HG02885 (cell line): ENCODE data around the gene ZNF689.
A peak's percentile ranks its signal among the peaks of the same experiment; 100 is the strongest.
"Not testable (repeated sequence)": the region's sequence is repeated elsewhere in the genome, so short reads cannot be mapped to it uniquely, and the experiment has no call there.

ENCODE experiments used
- ATAC-seq: cut with Tn5 transposase; IDR thresholded peaks from one replicate; pipeline ENCODE4 v1.9.1; 2021; ENCODE audit warnings: mild to moderate bottlenecking; ENCODE audit not compliant: unreplicated experiment, poor library complexity

Gene ZNF689

DNA sequence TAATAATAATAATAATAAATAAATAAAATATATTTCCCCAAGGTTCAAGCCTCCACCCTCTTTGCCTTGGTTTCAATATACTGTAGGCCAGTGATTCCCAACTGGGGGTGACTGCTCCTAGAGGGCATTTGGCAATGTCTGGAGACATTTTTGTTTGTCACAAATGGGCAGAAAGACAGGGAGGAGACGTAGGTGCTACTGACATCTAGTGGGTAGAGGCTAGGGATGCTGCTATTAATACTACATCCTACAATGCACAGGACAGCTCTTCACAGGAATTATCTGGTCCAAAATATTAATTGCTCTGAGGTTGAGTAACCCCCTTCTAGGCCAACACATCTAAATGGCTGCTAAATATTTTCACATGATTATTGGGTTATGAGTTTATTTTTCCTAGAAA, 27.8 kb upstream of the ZNF689 start:
- no peak for ATAC-seq

GRCh38 chr16:30637139-30637538, 26.9 kb upstream of the ZNF689 start:
- ATAC-seq = not testable (repeated sequence)

GRCh38 chr16:30636599-30636998, 26.4 kb upstream of the ZNF689 start:
- ATAC-seq = no peak

GRCh38 chr16:30633526-30633925, 23.3 kb upstream of the ZNF689 start:
- no peak for ATAC-seq

GRCh38 chr16:30632454-30632853, 22.3 kb upstream of the ZNF689 start:
- ATAC-seq = not testable (repeated sequence)

DNA sequence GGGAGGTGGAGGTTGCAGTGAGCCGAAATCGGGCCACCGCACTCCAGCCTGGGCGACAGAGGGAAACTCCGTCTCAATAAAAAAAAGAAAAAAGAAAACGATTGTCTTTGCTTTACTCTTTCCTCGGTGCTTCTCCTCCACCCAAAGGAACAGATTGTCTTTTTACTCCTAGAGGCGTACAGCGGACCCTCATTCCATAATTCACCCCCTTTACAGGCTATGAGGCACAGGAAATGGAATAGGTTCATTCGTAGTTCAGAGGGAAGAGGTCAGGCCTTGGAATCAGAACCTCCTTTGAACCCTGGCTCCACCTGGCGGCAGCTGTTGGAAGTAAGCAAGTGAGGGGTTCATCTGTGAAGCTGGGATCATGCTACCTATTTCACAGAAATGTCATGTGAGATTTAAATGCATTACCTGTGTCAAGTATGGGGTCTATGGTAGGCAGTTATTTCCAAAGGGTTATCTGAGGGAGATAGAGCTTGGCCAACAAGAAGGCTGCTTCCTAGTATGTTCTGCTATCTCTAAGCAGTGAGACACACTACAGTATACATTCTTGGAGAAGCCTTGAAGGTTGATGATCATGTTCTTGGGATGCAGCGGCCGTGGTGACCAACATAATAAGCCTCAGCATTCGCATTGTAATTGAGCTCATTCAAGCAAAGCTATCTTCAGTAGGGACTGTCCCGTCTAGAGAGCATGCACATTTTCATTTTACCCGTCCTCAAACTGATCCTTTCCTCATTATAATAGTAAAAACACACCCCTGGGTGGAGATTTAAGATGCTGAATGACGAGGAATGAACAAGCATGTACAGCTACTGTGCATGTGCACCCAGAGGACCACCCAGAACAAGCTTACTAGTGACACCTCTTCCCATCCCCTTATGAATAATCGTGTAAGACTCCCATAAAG, 18.7 kb upstream of the ZNF689 start:
- peak; percentile 59 for ATAC-seq

- no peak for ATAC-seq
These were observed 16.0 kb upstream of the ZNF689 start for GRCh38 chr16:30626236-30626635.

DNA sequence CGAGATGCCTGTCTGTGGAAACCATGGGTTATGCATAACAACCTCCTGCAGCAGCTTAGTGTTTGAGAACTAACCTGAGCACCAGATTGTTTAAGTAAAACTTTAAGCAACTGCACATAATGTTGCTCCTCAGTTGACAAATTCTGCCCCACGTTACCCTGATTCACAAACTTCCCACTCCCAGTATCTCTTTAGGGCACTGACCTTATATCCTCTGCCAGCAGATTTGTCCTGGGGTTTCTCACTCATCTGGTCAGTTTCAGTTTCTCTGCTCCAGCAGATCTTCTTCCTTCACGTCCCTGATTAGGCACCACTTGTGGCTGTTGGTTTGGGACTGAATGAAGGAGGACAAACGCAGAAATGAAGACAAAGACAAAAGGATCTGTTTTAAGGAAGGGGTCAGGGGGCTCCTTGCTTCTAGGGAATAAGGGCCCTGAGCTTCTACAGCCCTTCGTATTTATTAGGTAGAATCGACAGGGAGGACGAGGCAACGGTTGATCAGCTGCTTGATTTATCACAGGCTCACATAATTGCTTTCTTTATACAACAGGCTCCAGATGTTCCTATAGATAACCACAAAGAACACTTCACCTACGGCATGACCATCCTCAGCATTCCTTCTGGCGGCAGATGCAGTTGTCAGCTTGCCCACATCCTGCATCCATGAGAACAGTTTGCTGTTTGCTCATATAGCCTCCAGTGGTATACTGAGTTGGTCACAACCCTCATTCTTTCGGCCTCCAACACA, 13.5 kb upstream of the ZNF689 start:
- ATAC-seq = no peak

- ATAC-seq = no peak
These were observed 12.4 kb upstream of the ZNF689 start for GRCh38 chr16:30622455-30623032.

DNA sequence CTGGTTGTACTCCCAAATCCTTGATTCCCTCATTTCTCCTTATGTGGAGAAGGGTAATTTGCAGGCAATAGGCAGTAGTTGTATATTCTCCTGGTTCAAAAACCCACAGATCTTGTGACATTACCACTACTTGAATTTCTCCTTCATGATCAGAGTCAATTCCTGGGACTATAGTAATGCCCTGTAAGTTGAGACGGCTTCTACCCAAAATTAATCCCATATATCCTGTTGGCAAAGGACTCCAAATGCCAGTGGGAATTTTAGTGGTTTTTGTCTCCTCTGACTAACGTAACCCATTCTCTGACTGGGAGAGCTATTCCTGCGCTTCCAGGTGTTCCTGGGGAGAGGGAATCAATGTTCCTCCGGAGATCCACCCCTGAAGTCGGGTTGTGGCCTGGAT, 11.6 kb upstream of the ZNF689 start:
- no peak for ATAC-seq

DNA sequence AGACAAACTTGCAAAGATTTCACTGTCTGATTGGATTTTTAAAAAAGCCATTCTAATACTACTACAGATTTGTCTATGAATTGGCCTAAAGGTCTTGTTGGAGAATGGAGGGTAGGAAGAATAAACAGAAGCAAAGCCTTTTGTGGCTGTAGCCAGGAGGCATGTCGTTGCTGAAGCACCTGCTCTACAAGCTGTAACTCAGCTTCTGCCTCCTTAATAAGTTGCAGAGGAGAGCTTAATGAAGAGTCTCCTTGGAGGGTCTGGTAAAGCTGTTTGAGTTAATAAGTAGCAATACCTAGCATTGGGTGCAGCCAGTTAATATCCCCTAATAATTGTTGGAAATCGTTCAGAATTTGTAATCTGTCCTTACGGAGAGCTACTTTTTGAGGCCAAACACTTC, 10.0 kb upstream of the ZNF689 start:
- ATAC-seq = no peak

DNA sequence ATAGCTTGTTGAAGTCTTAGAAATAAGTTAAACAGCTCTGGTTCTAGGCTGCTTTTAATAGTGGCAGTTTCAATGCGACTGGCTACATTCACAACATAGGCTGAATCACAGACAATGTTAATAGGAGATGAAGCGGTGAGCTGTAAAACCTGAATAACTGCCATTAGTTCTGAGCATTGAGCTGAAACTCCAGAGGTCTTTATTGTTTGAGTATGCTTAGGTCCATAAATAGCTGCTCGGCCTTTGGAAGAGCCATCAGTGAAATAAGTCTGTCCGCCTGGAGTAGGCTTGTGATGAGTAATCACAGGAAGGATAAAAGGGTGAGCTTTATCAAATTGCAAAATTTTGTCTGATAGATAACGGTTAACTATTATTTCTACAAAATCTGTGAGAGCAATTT, 9.4 kb upstream of the ZNF689 start:
- no peak for ATAC-seq

- no peak for ATAC-seq
These were observed 9.0 kb upstream of the ZNF689 start for GRCh38 chr16:30619202-30619601.

GRCh38 chr16:30615358-30616091, 5.3 kb upstream of the ZNF689 start:
- no peak for ATAC-seq

DNA sequence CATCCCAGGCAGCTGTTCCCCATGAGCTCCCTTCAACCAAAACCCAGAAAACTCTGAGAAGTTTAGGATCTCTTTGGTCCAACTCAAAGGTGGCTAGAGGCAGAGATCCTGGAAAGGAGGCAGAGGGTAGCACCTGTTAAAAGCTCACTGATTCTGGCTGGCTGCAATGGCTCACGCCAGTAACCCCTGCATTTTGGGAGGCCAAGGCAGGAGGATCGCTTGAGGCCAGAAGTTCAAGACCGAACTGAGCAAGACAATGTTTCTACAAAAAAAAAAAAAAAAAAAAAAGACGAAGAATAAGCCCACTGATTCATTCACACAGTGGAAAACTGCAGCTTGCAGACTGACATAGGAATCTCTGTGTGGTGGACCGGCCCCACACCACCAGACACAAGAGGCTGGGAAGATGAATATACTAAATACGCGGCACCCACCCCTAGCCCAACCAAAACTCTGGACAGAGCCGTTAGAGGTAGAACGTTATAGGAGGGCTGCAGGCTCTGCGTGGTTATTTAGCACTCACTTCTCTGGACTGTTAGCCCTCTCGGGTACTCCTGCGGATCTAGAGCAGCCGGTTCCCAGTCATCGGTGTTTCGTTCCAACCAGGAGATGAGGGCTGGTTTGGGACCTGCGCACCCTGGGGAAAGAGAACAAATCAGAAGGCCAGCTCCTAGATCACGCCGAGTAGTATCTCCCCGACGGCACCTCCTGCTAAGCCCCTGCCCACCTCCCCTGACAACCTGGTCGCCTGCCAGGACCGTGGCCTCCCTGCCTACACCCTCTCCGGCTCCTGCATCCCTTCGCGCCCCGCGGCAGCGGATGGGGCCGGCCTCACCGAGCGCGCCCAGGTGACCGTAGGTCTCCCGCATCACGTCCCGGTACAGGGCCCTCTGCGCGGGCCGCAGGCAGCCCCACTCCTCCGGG, 925 bp downstream of the ZNF689 start:
- peak; percentile 31 for ATAC-seq

- ATAC-seq = no peak
These were observed 4.2 kb downstream of the ZNF689 start for GRCh38 chr16:30606004-30606403.

- no peak for ATAC-seq
These were observed 5.0 kb downstream of the ZNF689 start for GRCh38 chr16:30605158-30605557.

- no peak for ATAC-seq
These were observed 5.8 kb downstream of the ZNF689 start for GRCh38 chr16:30604316-30604947.

- ATAC-seq = no peak
These were observed 6.3 kb downstream of the ZNF689 start for GRCh38 chr16:30603945-30604315.
